GM23248 (cell line): ENCODE data around the gene SYCE1.

Experiments used
- EZH2 ChIP-seq: fragments of 200-600 bp; sonication (generic); IDR thresholded peaks from 2 replicates; pipeline ENCODE4 v1.6.1; 2018; ENCODE audit warnings: antibody characterized with exemption, mild to moderate bottlenecking; ENCODE audit not compliant: insufficient read depth, poor library complexity, severe bottlenecking
- EZH2phosphoT487 ChIP-seq: fragments of 200-600 bp; sonication (generic); IDR thresholded peaks from 2 replicates; pipeline ENCODE4 v1.6.1; 2018; ENCODE audit warnings: antibody characterized with exemption, moderate library complexity, mild to moderate bottlenecking, low read depth; ENCODE audit not compliant: insufficient read depth

DNA sequence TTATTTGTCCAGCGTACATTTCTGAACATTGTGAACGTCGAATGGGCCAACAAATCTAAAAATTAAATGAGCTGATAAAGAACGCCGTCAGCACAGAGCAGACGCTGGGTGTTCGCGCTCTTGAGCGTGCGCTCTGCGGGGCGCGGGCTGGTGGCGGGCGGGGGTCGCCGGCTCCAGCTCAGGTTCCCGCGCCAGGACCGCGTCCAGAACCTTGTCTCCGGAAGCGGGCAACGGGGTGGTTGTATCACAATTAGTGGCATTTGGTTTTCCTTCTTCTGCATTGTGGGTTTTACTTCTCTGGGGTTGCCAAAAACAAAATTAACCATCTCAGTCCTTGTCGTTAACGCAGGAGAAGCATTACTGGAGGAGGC lies 35.8 kb downstream of the SYCE1 start:
- TF ChIP-seq EZH2, result no peak
- no peak for TF ChIP-seq EZH2phosphoT487
